Thymus (tissue), 11 donors: ENCODE data around the gene CTDP1. TPM values are rescaled to one million over a fixed set of nuclear protein-coding genes. Genes with fewer than 3 reads are reported as not detected.

Experiments used
- DNase-seq, 9 donors: peaks; one replicate each; pipeline ENCODE4 v3.0.0-alpha.2; 2013; ENCODE audit warnings: low spot score in 9 of 9, low read depth in 6 of 9, missing footprints in 1 of 9
- H3K27ac ChIP-seq, 2 donors: one replicate each; pipeline ENCODE4 v1.5.1; 2013; ENCODE audit warnings: control low read depth in 1 of 2, low read depth in 1 of 2, low read length in 1 of 2, mild to moderate bottlenecking in 1 of 2, moderate library complexity in 1 of 2
- H3K27me3 ChIP-seq, 2 donors: one replicate each; pipeline ENCODE4 v1.5.1; 2013; ENCODE audit warnings: low read length in 1 of 2; ENCODE audit not compliant: control insufficient read depth in 2 of 2, insufficient read depth in 1 of 2
- H3K36me3 ChIP-seq, 2 donors: one replicate each; pipeline ENCODE4 v1.5.1; 2013; ENCODE audit warnings: low read length in 1 of 2, mild to moderate bottlenecking in 1 of 2, moderate library complexity in 1 of 2; ENCODE audit not compliant: control insufficient read depth in 2 of 2, insufficient read depth in 2 of 2
- H3K4me1 ChIP-seq, 2 donors: one replicate each; pipeline ENCODE4 v1.5.1; 2013; ENCODE audit warnings: low read length in 2 of 2; ENCODE audit not compliant: control insufficient read depth in 2 of 2, insufficient read depth in 2 of 2
- H3K4me3 ChIP-seq, 2 donors: one replicate each; pipeline ENCODE4 v1.5.1; 2013; ENCODE audit warnings: low read length in 2 of 2, control low read depth in 1 of 2, mild to moderate bottlenecking in 1 of 2
- H3K9me3 ChIP-seq, 2 donors: one replicate each; pipeline ENCODE4 v1.5.1; 2013; ENCODE audit warnings: low read length in 1 of 2, mild to moderate bottlenecking in 1 of 2; ENCODE audit not compliant: control insufficient read depth in 2 of 2, insufficient read depth in 1 of 2
- WGBS: extraction: QIAGEN DNeasy Blood & Tissue Kit; methylation state at CpG from one replicate; pipeline ENCODE4 v1.1.7; 2013; 5-methylcytosine and 5-hydroxymethylcytosine counted together
- polyA plus RNA-seq: library from polyadenylated mRNA; stranded (reverse); fragments of 200-250 nt; gene quantifications from one replicate; pipeline ENCODE4 v1.2.3, GENCODE V29; 2013
- total RNA-seq: library from RNA; stranded (reverse); fragments of 120-200 nt; gene quantifications from one replicate; pipeline ENCODE4 v1.2.4, GENCODE V29; 2013
- donor health status: healthy.

CTDP1 gene
- total and polyA plus RNA-seq, 2 donors = 15.4 to 26.4 TPM

GRCh38 chr18:79680100-79680879 lies 687 bp downstream of the CTDP1 start:
- Histone ChIP-seq H3K4me3 (peak overlapping the region; percentile 59 to 64), H3K27me3 (no peaks in the 10 kb centered on the region), H3K36me3 (peaks cover 2% of the 10 kb centered on the region in 2 donors), H3K9me3 (no peaks in the 10 kb centered on the region), H3K4me1 (peaks cover 35 to 59% of the 10 kb centered on the region in 2 donors), H3K27ac (peak overlapping the region; percentile 22 to 98)
- WGBS = 5% methylated on average over 54 of the region's 54 CpGs
- DNase-seq = peak in 4 of 9 donors; percentile 16 to 74 (median 48)

GRCh38 chr18:79680891-79681339 lies 1.3 kb downstream of the CTDP1 start:
- Histone ChIP-seq H3K4me1 (peaks cover 35 to 59% of the 10 kb centered on the region in 2 donors), H3K36me3 (peaks cover 2% of the 10 kb centered on the region in 2 donors), H3K27me3 (no peaks in the 10 kb centered on the region), H3K9me3 (no peaks in the 10 kb centered on the region), H3K4me3 (peak overlapping the region; percentile 59 to 64), H3K27ac (peak overlapping the region in 1 of 2 donors; percentile 5)
- no peak for DNase-seq
- WGBS = 87% methylated on average over 20 of the region's 20 CpGs

- Histone ChIP-seq H3K9me3 (no peaks in the 10 kb centered on the region), H3K36me3 (peaks cover 2% of the 10 kb centered on the region in 2 donors), H3K4me3 (no peak overlapping the region), H3K27me3 (no peaks in the 10 kb centered on the region), H3K27ac (peak overlapping the region in 1 of 2 donors; percentile 16), H3K4me1 (peaks cover 35 to 59% of the 10 kb centered on the region in 2 donors)
- 61% methylated on average over 21 of the region's 21 CpGs for WGBS
- peak in 2 of 9 donors; percentile 45 to 54 for DNase-seq
Observed at GRCh38 chr18:79681484-79682387, 2.1 kb downstream of the CTDP1 start.

GRCh38 chr18:79682481-79682880 lies 2.9 kb downstream of the CTDP1 start:
- peak overlapping the region in 1 of 2 donors; percentile 1 for H3K27ac ChIP-seq
- no peak for DNase-seq
- no peaks in the 10 kb centered on the region for H3K27me3 ChIP-seq
- no peak overlapping the region for H3K4me3 ChIP-seq
- H3K36me3 ChIP-seq = peaks cover 2% of the 10 kb centered on the region in 2 donors
- peaks cover 35 to 59% of the 10 kb centered on the region in 2 donors for H3K4me1 ChIP-seq
- no peaks in the 10 kb centered on the region for H3K9me3 ChIP-seq
- WGBS = 86% methylated on average over 11 of the region's 11 CpGs

- peak in 1 of 9 donors; percentile 54 for DNase-seq
- peaks cover 39 to 59% of the 10 kb centered on the region in 2 donors for H3K4me1 ChIP-seq
Observed at GRCh38 chr18:79682894-79683625, 3.5 kb downstream of the CTDP1 start.

GRCh38 chr18:79683626-79684282 lies 4.2 kb downstream of the CTDP1 start:
- peaks cover 36 to 52% of the 10 kb centered on the region in 2 donors for H3K4me1 ChIP-seq
- no peak overlapping the region for H3K4me3 ChIP-seq
- H3K27me3 ChIP-seq = no peaks in the 10 kb centered on the region
- no peak for DNase-seq
- H3K36me3 ChIP-seq = peaks cover 2% of the 10 kb centered on the region in 2 donors
- H3K9me3 ChIP-seq = no peaks in the 10 kb centered on the region
- no peak overlapping the region for H3K27ac ChIP-seq
- 83% methylated on average over 21 of the region's 21 CpGs for whole genome bisulfite sequencing

More at GRCh38 chr18:79682894-79683625, 3.5 kb downstream of the CTDP1 start:
- Histone ChIP-seq H3K4me3 (no peak overlapping the region), H3K36me3 (peaks cover 2% of the 10 kb centered on the region in 2 donors), H3K27ac (no peak overlapping the region), H3K9me3 (no peaks in the 10 kb centered on the region), H3K27me3 (no peaks in the 10 kb centered on the region)
- WGBS = 32% methylated on average over 15 of the region's 15 CpGs

- H3K27me3 ChIP-seq = no peaks in the 10 kb centered on the region
- H3K9me3 ChIP-seq = no peaks in the 10 kb centered on the region
- DNase-seq = no peak
- peaks cover 36 to 52% of the 10 kb centered on the region in 2 donors for H3K4me1 ChIP-seq
- H3K4me3 ChIP-seq = no peak overlapping the region
- peaks cover 2% of the 10 kb centered on the region in 2 donors for H3K36me3 ChIP-seq
- 49% methylated on average over 10 of the region's 10 CpGs for WGBS
- no peak overlapping the region for H3K27ac ChIP-seq
Observed at GRCh38 chr18:79684283-79684631, 4.7 kb downstream of the CTDP1 start.

- Histone ChIP-seq H3K36me3 (peaks cover 2% of the 10 kb centered on the region in 2 donors), H3K27me3 (no peaks in the 10 kb centered on the region), H3K9me3 (no peaks in the 10 kb centered on the region), H3K27ac (no peak overlapping the region), H3K4me3 (no peak overlapping the region), H3K4me1 (peaks cover 36 to 52% of the 10 kb centered on the region in 2 donors)
- DNase-seq = no peak
- WGBS = 71% methylated on average over 13 of the region's 13 CpGs
Observed at GRCh38 chr18:79684787-79685186, 5.2 kb downstream of the CTDP1 start.
